Ectodermal cell (in vitro differentiated cells): ENCODE measurements around the gene YEATS2. TPM values are rescaled to one million over a fixed set of nuclear protein-coding genes. Genes with fewer than 3 reads are reported as not detected.
"Not testable (repeated sequence)": the region's sequence is repeated elsewhere in the genome, so short reads cannot be mapped to it uniquely, and the experiment has no call there.

Experiments
- H3K27ac ChIP-seq: 2 replicates; pipeline ENCODE4 v1.7.0; 2013; ENCODE audit warnings: mild to moderate bottlenecking, low read depth, low read length; ENCODE audit not compliant: insufficient read depth, poor library complexity, severe bottlenecking
- H3K27me3 ChIP-seq: 2 replicates; pipeline ENCODE4 v1.7.0; 2013; ENCODE audit warnings: mild to moderate bottlenecking, low read length; ENCODE audit not compliant: insufficient read depth, control insufficient read depth, poor library complexity, severe bottlenecking
- H3K36me3 ChIP-seq: one replicate; pipeline ENCODE4 v1.7.0; 2013; ENCODE audit warnings: low read length; ENCODE audit not compliant: control insufficient read depth, insufficient read depth
- H3K4me1 ChIP-seq: one replicate; pipeline ENCODE4 v1.7.0; 2013; ENCODE audit warnings: low read length; ENCODE audit not compliant: control insufficient read depth, insufficient read depth
- H3K4me3 ChIP-seq: 2 replicates; pipeline ENCODE4 v1.7.0; 2013; ENCODE audit warnings: low read depth, low read length, control low read depth; ENCODE audit not compliant: insufficient read depth
- H3K9me3 ChIP-seq: 2 replicates; pipeline ENCODE4 v1.7.0; 2013; ENCODE audit warnings: mild to moderate bottlenecking, low read length, moderate library complexity; ENCODE audit not compliant: control insufficient read depth
- WGBS, 2 experiments: methylation state at CpG; one replicate each; pipeline ENCODE4 v1.1.7; 2013; ENCODE audit warnings: missing lambda C conversion rate in 2 of 2; 5-methylcytosine and 5-hydroxymethylcytosine counted together
- polyA plus RNA-seq, 4 experiments: library from polyadenylated mRNA; stranded (reverse); fragments of 50-300 nt; gene quantifications; one replicate each; pipeline ENCODE4 v1.2.3, GENCODE V29; 2013

Gene YEATS2
- 62.2 TPM for polyA plus RNA-seq (2013, experiment 1 of 4)
- polyA plus RNA-seq (2013, experiment 2 of 4), result 65.1 TPM
- 50.1 TPM for polyA plus RNA-seq (2013, experiment 3 of 4)
- polyA plus RNA-seq (2013, experiment 4 of 4), result 56.8 TPM

DNA sequence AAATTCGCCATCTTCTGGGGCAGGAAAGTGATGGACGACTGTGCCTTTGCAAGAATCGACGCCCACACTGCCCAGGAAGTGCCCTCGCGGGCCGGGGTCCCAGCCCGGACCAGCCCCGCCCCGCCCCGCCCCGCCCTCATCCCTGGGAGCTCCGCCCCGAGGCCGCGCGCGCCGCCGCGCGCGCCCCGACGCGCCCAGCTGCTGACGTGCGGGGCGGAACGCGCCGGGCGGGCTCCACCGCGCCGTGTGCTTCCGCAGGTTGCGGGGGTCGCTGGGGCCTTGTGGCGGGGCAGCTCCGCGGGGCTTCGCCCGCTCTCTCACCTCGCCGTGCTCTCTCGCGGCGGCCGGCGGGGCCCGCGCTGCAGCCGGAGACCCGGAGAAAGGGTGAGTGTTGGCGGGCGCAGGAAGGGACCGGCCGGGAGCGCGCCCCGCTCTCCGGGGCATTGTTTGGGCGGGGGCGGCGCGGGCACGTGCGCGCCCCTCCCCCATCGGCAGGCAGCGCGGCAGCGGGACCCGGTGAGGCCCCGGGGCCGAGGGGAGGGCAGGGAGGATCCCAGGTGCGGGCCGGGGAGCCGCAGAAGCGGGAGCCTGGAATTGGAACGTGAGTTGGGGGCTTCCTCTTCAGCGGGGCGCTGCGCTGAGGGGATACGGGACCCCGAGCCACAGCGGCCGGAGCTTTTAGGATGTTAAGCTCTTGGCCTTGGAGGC is at the start of gene YEATS2:
YEATS2 (plus strand) TSS at position 188 of the 708 bp plus-strand sequence. CDS start 17,366 bp downstream, outside the sequence.
- H3K27ac ChIP-seq, result peak within 1 kb of the TSS; percentile 85
- H3K27me3 ChIP-seq, result no peaks in the 10 kb centered on the region
- H3K4me3 ChIP-seq, result peak within 1 kb of the TSS; percentile 99
- peaks cover 7% of the 10 kb centered on the region for H3K4me1 ChIP-seq
- H3K36me3 ChIP-seq, result no peaks in the 10 kb centered on the region
- H3K9me3 ChIP-seq, result no peaks in the 10 kb centered on the region
- WGBS, 2 experiments, result 0% methylated on average over 89 of the region's 89 CpGs

DNA sequence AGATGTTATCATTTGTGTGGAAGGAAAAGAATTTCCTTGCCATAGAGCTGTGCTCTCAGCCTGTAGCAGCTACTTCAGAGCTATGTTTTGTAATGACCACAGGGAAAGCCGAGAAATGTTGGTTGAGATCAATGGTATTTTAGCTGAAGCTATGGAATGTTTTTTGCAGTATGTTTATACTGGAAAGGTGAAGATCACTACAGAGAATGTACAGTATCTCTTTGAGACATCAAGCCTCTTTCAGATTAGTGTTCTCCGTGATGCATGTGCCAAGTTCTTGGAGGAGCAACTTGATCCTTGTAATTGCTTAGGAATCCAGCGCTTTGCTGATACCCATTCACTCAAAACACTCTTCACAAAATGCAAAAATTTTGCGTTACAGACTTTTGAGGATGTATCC is 47.0 kb upstream of the YEATS2 start:
- Histone ChIP-seq H3K4me1 (no peaks in the 10 kb centered on the region), H3K36me3 (peaks cover 40% of the 10 kb centered on the region)

DNA sequence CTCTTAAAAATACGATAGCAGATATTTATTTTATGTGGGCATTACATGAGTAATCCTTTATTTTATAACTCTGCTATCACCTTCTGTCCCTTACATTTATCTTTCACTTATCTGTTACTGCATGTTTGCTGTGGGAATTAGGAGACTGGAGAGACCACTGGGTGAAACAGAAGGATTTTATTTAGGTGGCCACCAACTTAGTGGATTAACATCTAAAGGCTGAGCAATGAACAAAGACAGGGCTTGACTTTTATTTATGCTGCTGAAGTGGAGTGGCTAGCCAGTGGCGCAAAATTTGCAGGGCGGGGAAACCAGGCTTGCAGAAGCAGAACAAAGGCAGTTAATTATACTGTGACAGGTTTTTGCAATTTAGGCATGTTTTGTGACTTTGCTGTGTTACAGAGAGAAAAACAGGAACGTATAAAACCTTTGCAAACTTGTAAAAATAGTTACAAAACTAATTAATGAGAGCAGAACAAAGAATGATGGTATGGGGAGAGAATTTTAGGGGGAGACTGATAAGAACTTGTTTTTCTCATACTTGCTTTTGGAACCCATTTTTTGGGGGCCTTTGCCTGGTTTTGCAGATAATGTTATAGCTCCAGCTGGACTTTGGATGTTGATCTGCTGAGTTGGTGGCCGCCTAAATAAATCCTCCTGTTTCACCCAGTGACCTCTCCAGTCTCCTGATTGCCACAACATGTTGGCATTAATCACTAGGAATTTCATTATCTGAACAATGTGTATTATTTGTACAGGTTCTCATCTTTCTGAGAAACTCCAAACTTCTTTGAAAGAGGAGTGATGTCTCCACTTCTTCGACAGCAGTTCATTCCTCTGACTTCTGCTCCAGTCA is 44.2 kb upstream of the YEATS2 start:
- no peak overlapping the region for H3K4me3 ChIP-seq
- no peak overlapping the region for H3K27ac ChIP-seq
- H3K9me3 ChIP-seq, result peaks cover 8% of the 10 kb centered on the region
- H3K27me3 ChIP-seq, result no peaks in the 10 kb centered on the region
- H3K4me1 ChIP-seq, result no peaks in the 10 kb centered on the region
- H3K36me3 ChIP-seq, result peaks cover 46% of the 10 kb centered on the region
- 95% methylated on average over 5 of the region's 6 CpGs for WGBS, 2 experiments

More for the DNA sequence above, 47.0 kb upstream of the YEATS2 start:
- Histone ChIP-seq H3K9me3 (peaks cover 8% of the 10 kb centered on the region), H3K4me3 (no peak overlapping the region), H3K27me3 (no peaks in the 10 kb centered on the region), H3K27ac (no peak overlapping the region)
- 96% methylated on average over 4 of the region's 4 CpGs for WGBS, 2 experiments

DNA sequence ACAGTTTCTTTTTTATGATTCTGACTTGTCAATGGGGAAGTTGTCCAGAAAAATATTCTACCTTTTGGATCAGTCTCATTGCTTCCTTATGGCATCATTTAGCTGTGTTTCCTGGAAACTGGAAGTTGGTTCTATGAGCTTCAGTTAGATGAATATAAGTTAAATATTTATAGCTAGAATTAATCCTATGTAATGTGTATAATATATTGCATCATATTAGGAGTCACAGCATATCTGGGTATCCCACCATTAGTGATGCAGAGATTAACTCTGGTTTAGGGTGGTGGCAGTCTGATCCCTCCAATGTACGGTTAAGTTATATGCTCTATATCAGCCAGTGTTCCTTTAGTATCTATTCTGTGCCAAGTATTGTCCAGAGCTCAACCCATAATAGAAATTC is 42.9 kb upstream of the YEATS2 start:
- Histone ChIP-seq H3K9me3 (peaks cover 8% of the 10 kb centered on the region), H3K27ac (no peak overlapping the region), H3K36me3 (peaks cover 46% of the 10 kb centered on the region), H3K4me1 (no peaks in the 10 kb centered on the region), H3K27me3 (no peaks in the 10 kb centered on the region), H3K4me3 (no peak overlapping the region)
- WGBS, 2 experiments, result 95 to 100% methylated on average over 1 of the region's 1 CpG

DNA sequence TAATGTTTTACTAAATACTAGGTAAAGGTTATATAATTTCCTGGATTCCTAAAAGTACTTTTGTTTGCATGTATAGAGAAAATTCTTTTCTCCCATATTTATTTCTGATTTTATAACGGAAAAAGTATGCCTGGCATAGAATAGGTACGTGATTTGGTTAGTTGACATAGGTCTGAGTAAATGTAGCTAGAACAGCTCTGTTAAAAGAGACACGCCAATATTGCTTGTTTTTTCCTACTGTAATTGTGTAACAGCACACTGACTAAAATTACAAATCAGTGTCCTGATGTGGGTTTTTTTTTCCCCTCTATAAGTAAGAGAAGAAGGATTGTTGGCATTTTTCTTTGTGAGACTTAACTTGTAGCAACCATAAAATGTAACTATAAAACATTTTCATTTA is 35.5 kb upstream of the YEATS2 start:
- Histone ChIP-seq H3K4me1 (no peaks in the 10 kb centered on the region), H3K36me3 (peaks cover 17% of the 10 kb centered on the region), H3K27me3 (no peaks in the 10 kb centered on the region), H3K4me3 (no peak overlapping the region), H3K9me3 (no peaks in the 10 kb centered on the region), H3K27ac (no peak overlapping the region)
- WGBS, 2 experiments, result 92 to 100% methylated on average over 2 to 3 of the region's 3 CpGs

DNA sequence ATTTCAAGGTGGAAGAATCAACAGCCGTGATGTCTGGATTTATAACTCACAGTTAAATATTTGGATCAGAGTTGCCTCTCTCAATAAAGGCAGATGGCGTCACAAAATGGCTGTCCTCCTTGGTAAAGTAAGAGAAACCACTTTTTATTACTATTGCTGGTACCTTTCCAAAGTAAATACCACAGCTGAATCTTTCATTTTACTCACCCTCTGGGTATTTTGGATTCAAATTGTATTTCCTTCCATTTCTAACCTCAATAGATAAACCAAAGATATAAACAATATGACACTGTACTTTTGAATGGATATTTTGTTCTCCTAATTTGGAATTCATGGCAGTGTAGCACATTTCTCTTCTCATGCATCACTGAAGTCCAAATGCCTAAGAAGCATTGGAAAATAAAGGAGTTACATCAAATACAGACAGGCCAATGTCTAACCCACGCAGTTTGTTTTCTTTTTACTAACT is 32.6 kb upstream of the YEATS2 start:
- H3K4me1 ChIP-seq, result no peaks in the 10 kb centered on the region
- H3K27ac ChIP-seq, result no peak overlapping the region
- peaks cover 25% of the 10 kb centered on the region for H3K36me3 ChIP-seq
- 95 to 98% methylated on average over 3 of the region's 3 CpGs for WGBS, 2 experiments
- H3K4me3 ChIP-seq, result no peak overlapping the region
- H3K9me3 ChIP-seq, result no peaks in the 10 kb centered on the region
- H3K27me3 ChIP-seq, result no peaks in the 10 kb centered on the region

DNA sequence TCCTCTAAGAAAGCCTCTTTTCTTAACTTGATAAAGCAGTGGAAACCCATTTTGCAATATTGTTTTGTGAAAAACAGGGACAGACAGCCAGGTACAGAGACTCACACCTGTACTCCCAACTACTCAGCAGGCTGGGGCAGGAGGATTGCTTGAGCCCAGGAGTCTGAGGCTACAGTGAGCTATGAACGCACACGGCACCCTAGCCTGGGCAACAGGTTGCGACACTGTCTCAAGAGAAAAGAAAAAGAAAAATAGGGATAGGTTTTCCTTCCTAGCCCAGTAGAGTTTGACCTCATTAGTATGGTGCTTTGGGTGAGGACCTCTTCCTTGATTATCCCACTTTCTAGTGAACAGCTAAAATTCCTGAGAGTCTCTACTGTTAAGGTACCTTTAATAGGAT is 17.5 kb upstream of the YEATS2 start:
- no peak overlapping the region for H3K4me3 ChIP-seq
- no peaks in the 10 kb centered on the region for H3K4me1 ChIP-seq
- 91 to 97% methylated on average over 3 of the region's 3 CpGs for WGBS, 2 experiments
- no peaks in the 10 kb centered on the region for H3K36me3 ChIP-seq
- H3K9me3 ChIP-seq, result no peaks in the 10 kb centered on the region
- no peak overlapping the region for H3K27ac ChIP-seq
- no peaks in the 10 kb centered on the region for H3K27me3 ChIP-seq

DNA sequence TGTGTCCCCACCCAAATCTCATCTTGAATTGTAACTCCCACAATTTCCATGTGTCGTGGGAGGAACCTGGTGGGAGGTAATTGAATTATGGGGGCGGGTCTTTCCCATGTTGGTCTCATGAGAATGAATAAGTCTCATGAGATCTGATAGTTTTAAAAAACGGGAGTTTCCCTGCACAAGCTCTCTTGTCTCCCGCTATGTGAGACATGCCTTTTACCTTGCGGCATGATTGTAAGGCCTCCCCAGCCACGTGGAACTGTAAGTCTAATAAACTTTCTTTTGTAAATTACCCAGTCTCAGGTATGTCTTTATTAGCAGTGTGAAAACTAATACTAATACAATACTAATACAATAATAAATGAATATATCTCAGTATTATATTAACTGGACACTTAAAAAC is 9.9 kb upstream of the YEATS2 start:
- Histone ChIP-seq H3K4me1 (no peaks in the 10 kb centered on the region), H3K36me3 (no peaks in the 10 kb centered on the region), H3K9me3 (no peaks in the 10 kb centered on the region), H3K27me3 (no peaks in the 10 kb centered on the region), H3K4me3 (no peak overlapping the region), H3K27ac (no peak overlapping the region)
- 90 to 91% methylated on average over 6 of the region's 6 CpGs for whole genome bisulfite sequencing, 2 experiments

DNA sequence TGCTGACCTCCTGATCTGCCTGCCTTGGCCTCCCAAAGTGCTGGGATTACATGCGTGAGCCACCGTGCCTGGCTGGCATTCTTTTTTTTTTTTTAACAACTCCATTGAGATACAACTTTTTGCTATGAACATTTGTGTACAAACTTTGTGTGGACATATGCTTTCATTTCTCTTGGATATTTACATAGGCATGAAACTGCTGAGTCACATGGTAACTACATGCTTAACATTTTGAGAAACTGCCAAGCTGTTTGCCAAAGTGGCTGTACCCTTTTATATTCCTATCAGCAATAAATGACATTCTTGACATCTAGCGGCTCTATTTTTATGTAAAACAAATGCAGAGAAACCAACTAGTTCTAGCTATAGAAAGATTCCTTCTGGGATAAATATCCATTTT is 8.7 kb upstream of the YEATS2 start:
- Histone ChIP-seq H3K27ac (no peak overlapping the region), H3K27me3 (no peaks in the 10 kb centered on the region), H3K36me3 (no peaks in the 10 kb centered on the region), H3K9me3 (no peaks in the 10 kb centered on the region), H3K4me1 (no peaks in the 10 kb centered on the region), H3K4me3 (no peak overlapping the region)
- WGBS, 2 experiments, result 89 to 96% methylated on average over 3 of the region's 3 CpGs

DNA sequence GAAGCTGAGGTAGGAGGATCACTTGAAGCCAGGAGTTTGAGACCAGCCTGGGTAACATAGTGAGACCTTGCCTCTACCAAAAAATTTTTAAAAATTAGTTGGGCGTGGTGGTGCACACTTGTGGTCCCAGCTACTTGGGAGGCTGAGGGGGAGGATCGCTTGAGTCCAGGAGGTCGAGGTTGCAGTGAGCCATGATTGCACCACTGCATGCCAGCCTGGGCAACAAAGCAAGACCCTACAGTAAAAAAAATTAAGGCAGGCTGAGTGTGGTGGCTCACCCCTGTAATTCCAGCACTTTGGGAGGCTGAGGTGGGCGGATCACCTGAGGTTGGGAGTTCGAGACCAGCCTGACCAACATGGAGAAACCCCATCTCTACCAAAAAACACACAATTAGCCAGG is 8.0 kb upstream of the YEATS2 start:
- H3K27me3 ChIP-seq, H3K36me3 ChIP-seq, H3K27ac ChIP-seq, H3K4me3 ChIP-seq, H3K9me3 ChIP-seq, H3K4me1 ChIP-seq: not testable (repeated sequence)
- 93 to 97% methylated on average over 5 of the region's 5 CpGs for WGBS, 2 experiments
